GM18868 (cell line): ENCODE measurements around the gene RNH1.

Source experiments
- ATAC-seq: cut with Tn5 transposase; IDR thresholded peaks from one replicate; pipeline ENCODE4 v1.9.1; 2021; ENCODE audit warnings: mild to moderate bottlenecking, moderate library complexity; ENCODE audit not compliant: unreplicated experiment

The RNH1 gene

DNA sequence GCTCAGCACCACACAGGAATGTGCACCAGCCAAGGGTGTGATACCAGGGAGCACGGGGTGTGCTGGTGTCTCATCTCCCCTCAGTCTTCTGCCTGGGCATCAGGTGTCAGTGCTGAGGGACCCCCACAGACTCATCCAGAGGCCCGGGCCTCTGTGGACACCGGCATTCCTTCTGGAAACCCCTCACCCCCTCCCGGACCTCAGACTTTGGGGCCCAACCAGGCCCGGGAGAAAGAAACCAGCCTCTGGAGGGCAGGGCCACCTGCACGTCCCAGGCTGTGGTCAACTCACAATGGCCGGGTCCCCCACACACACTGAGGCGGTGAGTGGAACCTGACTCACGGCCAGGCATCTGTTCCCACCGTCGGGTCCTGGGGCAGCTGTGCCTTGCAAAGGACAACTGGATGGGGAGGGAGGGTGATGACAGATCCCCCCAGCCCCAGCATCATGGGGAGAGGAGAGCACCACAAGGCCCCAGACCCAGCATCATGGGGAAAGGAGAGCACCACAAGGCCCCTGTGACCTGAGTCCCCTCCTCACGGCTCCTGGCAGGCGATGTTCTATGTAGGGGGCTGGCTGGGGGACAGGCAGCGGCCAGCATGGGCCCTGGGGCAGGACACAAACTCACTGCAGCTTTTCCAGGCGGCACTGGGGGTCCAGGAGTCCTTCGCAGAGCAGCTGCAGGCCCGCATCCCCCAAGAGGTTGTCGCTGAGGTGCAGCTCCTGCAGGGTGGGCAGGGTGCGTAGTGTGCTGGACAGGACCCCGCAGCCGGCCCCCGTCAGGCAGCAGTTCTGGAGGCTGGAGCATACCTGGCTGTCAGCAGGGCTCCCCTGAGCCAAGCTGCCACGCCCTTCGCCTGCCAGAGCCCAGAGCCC is 7.6 kb downstream of the RNH1 start:
- ATAC-seq, result no peak

GRCh38 chr11:498297-499181 is 8.5 kb downstream of the RNH1 start:
- ATAC-seq, result no peak

DNA sequence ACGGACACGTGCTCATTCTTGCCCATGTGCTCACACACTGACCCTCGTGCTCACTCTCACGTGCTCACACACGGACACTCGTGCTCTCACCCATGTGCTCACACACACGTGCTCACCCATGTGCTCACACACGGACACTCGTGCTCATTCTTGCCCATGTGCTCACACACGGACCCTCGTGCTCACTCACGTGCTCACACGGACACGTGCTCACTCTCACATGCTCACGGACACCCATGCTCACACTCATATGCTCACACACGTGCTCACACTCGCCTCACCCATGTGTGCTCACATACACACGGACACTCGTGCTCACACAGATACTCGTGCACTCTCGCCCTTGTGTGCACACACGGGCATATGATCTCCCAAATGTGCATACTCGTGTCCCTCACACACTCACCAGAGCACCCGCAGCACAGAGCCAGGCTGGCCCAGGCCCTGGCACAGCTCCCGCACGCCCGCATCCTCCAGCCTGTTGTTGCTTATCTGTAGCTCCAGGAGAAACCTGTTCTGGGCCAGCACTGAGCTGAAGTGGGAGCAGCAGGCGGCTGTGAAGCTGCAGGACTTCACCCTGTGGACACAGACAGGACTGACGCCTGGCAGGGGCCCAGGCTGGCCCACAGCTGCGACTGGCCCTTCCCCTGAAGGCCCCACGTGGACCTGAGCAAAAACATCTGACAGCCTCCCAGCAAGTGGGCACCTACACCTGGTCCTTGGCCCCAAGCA is 9.3 kb downstream of the RNH1 start:
- ATAC-seq, result no peak

GRCh38 chr11:496834-497564 is 10.0 kb downstream of the RNH1 start:
- ATAC-seq, result no peak

DNA sequence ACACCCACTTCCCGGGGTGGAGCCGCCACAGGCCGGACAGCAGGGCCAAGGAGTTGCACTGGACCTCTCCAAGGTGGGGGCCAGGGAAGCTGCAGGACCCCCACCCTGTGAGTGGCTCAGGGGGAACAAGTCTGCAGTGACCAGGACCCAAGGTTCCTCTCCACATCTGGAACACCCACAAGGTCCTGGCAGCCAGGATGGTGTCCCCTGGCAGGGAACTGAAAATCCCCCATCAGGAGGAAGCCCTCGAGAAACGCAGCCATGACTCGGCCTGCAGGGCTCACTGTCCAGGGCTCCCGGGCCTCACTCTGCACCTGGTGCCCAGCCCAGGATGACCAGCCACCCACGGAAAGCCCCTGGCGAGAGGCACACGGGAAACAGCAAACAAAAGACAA is 11.5 kb downstream of the RNH1 start:
- ATAC-seq, result no peak

DNA sequence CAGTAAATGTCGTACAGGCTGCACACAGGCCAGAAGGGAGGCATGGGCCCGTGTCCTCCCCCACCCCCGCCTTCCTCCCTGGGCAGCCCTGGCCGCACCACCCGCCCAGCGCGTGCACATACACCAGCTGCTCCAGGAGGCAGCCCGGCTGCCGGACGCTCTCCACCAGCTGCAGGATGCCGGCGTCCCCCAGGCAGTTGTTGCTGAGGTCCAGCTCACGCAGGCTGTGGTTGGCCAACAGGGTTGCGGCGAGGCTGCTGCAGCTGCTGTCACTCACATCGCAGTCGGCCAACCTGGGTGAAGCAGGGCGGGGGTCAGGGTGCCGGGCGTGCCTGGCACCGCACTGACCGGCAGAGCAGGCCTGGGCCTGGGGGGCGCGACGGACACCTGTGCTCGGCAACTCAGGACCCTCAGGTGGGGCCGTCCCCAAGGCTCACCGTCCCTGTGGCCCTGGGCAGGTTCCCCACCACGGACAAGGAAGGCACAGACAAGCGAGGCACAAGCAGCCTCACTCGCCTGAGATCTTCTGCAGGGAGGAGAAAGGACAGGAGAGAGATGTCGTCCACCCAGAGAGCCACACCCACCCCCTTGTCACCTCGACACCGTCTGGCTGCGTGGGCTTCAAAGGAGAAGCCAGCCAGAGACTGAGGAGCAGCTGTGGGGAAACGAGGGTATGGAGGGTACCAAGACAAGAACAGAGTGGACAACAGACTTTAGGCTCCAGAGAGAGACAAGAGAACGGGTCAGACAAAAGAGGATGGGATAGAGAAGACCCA is 12.1 kb downstream of the RNH1 start:
- no peak for ATAC-seq

DNA sequence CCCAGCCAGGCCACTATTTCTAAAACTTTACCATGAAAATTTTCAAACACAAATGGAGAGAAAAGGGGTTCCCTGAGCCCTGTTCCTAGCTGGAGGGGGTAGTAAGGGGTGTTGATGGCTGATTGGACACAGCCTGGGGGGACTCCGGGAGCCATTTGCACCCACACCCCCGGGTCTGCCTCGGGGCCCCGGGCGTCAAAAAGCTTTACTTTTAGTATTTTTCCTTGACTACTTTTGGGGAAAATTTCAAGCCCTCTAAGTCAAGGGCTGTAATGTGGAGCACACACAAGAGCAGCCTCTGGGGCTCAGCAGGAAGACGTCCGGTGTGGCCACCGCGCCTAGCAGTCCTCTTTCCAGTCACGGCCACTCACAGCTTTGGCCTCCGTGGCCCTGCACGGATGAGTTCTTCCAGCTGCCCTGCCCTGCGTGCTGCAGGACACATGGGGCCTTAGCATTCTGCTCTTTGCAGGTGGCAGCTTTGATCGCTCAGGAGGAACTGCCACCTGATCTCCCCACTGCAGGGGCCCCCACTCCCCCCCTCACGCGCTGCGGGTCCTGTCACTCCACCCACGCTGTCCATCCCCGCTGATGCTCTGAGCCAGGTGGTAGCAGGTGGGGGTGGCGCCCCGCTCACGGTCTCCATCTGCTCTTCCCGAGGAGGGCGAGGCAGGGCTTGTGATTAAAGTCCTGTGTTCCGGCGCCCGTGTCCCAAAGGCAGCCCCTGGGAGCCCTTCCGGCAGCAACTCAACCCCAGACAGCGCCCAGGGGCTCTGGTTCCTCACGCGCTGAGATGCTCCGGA is 14.4 kb downstream of the RNH1 start:
- no peak for ATAC-seq

GRCh38 chr11:491358-491757 is 15.7 kb downstream of the RNH1 start:
- ATAC-seq, result no peak

- no peak for ATAC-seq
These were observed 16.1 kb downstream of the RNH1 start for GRCh38 chr11:490930-491260.

- no peak for ATAC-seq
These were observed 16.7 kb downstream of the RNH1 start for GRCh38 chr11:490186-490929.

GRCh38 chr11:489610-490185 is 17.3 kb downstream of the RNH1 start:
- no peak for ATAC-seq

DNA sequence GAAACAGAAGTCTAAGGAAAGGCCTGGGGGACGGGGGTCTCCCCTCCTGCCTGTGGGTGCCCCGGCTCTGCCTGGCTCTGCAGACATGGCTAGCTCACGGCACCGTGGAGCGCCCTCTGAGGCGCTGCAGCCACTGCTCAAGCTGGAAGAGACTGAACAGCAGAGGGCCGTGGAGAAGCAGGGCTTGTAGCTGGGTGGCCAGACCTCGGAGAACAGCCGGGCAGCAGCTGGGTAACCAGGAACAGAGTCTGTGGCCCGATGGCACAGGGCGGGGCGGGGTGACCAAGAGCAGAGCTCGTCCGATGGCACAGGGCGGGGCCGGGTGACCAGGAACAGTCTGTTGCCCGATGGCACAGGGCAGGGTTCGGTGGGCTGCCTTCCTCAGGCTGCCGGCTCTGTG is 18.1 kb downstream of the RNH1 start:
- no peak for ATAC-seq

DNA sequence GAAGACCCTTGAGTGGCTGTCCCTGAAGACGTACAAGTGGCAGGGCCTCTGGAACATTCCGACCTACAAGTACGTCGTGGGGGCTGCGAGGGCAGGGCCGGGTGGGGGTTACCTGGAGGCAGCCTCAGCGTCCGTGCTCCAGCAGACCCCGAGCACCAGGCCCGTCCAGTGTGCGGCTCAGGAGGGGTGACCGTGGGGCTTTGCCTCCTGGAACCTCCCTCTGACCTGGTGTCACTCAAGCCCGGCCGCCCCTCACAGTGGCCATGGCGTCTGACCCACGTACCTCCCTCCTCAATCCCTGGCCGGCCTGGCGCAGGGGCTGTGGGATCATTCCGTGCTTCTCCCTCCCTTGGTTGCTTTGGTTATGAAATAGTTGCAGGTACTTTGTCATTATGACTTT is 18.5 kb downstream of the RNH1 start:
- no peak for ATAC-seq

GRCh38 chr11:488062-488461 is 19.0 kb downstream of the RNH1 start:
- ATAC-seq, result no peak

- ATAC-seq, result no peak
These were observed 19.4 kb downstream of the RNH1 start for GRCh38 chr11:487571-488021.

DNA sequence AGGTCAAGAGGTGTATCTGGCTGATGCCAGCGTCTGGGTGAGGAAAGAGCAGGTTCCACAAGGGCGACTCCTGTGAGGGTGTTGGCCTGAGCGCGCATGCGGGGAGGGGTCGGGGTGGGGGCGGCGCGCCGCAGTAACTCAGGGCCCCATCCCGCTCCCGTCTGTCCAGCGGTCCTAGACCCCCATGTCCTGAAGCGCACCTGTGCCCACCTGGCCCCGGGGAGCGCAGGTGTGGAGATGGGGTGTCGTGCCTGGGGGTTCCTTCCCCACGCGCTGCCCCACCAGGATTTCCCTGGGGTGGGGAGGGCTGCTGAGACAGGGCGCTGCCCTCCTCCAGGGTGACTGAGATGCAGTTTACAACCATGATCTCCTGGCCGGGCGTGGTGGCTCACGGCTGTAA is 20.9 kb downstream of the RNH1 start:
- ATAC-seq, result no peak

- ATAC-seq, result no peak
These were observed 22.4 kb downstream of the RNH1 start for GRCh38 chr11:484616-485015.

GRCh38 chr11:479311-479710 is 27.7 kb downstream of the RNH1 start:
- no peak for ATAC-seq
